NCI-H460 (cell line): ENCODE measurements around the gene DESI1. TPM values are rescaled to one million over a fixed set of nuclear protein-coding genes. Genes with fewer than 3 reads are reported as not detected.
"Not testable (repeated sequence)": the region's sequence is repeated elsewhere in the genome, so short reads cannot be mapped to it uniquely, and the experiment has no call there.

Source experiments
- DNase-seq: peaks from one replicate; pipeline ENCODE4 v3.0.0-alpha.2; 2016; ENCODE audit warnings: low read depth; ENCODE audit errors: extremely low read depth
- small RNA-seq, 2 experiments: library from RNA; depleted of rRNA; stranded (forward); fragments of <200 nt; gene quantifications; one replicate each; pipeline ENCODE3, GENCODE V24; 2014
- total RNA-seq: library from RNA; depleted of rRNA; stranded (reverse); fragments of >200 nt; shearing (Covaris generic); gene quantifications from 2 replicates; pipeline ENCODE4 v1.2.3, GENCODE V29; 2014; rRNA removed

The DESI1 gene
- total RNA-seq, 1 experiment from 2014 or later = 32.4 TPM

DNA sequence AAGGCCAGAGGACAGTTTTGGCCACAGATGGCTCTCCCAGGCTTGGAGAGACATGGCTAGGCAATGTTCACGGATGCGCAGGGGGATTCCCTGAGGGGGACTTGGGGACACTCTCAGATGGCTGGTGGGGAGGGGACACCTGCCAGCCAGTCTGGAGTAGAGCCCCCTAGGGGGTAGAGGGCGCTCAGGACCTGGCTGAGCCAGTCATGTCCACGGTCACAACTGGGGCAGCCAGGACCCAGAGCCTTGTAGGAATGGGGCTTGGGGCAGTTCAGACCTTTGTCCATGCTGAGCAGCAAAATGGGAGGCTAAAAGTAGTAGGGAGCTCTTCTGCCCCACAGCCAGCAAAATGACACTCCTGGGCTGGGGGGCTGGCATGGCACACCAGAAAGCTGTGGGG lies 58.4 kb downstream of the DESI1 start:
- DNase-seq = no peak

DNA sequence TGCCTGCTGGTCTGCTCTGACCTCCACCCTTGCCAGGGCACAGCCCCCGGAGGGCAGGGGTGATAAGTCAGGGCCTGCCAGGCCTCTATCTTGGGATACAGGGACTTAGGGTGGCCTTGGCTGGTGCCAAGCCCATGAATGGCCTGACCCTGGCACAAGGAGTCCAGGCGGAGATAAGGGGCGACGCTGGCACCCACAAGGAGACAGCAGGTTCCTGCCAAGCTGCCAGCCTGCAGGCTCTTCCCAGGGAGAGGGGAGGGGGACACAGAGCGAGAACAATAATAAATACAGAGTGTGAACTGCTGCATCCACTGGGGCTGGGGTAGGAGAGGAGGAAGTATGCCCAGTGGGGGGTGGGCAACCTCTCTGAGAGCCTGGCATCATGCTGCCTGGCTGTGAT lies 59.1 kb downstream of the DESI1 start:
- DNase-seq = no peak

DNA sequence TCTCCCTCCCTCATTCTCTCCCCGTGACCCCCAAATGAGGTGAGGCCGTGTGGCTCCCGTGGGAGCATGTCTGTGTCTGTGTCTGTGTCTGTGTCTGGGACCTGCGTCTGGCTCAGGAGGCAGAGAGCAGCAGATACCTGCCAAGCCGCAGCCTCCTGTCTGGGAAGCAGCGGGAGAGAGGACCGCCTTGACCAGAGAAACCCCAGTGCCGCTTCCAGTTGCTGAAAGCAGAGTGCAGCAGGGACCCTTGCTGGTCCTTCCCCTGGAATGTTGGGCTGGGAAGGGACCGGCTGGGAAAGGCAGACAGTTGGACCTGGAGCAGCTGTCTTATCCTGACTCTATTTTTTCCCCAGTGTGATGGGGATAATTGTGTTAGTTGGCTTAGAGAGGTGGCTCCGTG lies 59.5 kb downstream of the DESI1 start:
- DNase-seq = no peak

DNA sequence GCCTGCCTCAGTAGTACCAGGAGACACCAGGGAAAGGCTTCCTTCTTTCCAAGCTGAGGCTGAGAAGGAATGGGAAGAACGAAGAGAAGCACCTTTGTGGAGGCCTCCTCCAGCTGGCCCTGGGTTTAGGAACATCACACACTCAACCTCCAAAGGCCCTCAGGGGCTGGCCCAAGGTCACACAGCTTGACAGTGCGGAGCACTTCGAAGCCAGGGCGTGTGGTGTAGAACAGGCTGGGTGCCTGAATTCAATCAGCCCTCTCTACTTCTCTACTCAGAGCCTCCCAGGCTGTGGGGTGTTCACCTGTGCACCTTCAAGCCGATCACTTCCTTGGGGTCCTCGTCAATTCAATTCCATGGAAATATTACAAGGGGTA lies 60.8 kb downstream of the DESI1 start:
- DNase-seq = no peak

DNA sequence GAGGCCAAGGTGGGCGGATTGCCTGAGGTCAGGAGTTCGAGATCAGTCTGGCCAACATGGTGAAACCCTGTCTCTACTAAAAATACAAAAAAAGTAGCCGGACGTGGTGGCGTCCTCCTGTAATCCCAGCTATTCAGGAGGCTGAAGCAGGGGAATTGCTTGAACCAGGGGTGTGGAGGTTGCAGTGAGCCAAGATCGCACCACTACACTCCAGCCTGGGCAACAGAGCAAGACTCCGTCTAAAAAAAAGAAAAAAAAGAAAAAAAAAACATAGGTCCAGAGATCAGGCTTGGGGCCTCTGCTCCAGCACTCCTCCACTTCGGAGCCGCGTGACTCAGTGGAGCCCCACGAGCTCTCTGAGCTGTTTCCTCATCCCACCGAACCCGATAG lies 62.6 kb downstream of the DESI1 start:
- not testable (repeated sequence) for DNase-seq

DNA sequence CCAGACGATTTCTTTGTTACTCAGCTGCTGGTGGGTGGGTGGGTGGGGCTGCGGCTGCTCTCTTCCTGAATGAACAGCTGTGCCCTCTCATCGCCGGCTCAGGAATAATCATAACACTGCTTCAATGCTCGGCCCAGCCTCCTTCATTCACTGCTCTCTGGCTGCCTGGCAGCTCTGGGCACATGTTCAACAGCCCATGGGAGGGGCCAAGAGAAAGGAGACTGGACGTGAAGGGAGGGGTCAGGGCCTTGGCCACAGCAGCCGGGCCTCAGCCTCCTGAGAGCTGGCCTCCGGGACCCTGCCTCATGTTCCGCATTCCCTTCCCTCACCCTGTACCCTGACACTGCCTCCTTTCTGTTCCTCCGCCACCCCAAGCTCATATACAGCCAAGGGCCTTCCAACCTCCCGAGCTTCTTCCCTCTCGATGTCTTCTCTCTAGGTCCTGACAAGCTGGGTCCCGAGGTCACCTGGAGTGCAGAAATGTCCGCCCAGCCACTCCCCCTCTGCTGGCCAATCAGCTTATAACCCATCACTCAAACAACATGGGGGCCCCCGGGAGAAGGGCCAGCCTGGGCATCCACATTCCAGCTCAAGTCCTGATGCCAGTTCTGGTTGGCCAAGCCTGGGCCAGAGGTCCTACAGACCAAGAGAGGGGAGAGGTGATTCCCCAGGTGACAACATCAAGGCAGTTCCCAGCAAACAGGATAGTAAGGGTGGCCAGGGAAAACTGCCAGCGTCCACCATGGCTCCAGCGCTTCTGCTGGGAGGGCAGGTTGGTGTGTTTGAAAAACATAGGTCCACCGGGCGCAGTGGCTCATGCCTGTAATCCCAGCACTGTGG lies 63.2 kb downstream of the DESI1 start:
- DNase-seq = no peak

DNA sequence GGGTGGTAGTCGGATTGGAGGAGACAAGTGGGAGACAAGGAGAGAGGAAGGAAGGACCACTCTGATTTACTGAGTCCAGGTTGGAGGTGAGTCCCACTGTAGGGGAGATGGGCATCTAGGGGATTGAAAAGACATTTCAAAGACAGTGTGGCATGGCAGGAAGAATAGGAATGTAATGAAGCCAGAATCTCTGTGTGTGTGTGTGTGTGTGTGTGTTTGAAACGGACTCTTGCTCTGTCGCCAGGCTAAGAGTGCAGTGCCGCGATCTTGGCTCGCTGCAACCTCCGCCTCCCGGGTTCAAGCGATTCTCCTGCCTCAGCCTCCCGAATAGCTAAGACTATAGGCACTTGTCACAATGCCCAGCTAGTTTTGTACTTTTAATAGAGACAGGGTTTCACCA lies 64.3 kb downstream of the DESI1 start:
- DNase-seq = no peak

DNA sequence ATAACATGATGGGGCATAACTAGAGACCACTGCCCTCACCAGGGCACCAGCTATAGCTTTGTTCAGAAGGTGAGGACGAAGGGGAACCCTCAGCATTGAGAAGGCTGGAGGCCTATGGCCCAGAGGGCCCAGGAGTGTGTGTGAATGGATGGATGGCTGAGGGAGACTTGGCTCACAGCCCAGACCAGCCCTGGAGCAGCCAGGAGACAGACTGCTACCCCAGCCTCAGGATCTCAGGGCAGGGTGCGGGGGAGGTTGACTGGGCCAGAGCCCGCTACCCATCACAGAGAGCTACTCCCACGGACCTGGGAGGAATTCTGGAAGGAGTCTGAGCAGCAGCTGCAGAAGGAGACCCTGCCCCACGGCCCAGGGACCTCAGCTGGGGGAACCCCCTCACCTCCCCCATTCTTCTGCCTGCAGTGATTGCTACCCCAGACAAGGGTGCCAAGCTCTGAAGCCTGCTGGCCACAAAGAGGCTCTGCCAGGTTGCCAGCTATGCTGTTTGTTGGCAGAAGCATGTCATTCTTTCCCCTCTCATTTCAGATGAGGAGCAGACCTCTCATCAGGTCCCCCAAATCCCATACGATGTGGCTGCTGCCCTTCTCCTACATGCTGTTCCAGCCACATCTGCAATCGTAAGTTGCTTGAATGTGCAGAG lies 65.4 kb downstream of the DESI1 start:
- DNase-seq = no peak

DNA sequence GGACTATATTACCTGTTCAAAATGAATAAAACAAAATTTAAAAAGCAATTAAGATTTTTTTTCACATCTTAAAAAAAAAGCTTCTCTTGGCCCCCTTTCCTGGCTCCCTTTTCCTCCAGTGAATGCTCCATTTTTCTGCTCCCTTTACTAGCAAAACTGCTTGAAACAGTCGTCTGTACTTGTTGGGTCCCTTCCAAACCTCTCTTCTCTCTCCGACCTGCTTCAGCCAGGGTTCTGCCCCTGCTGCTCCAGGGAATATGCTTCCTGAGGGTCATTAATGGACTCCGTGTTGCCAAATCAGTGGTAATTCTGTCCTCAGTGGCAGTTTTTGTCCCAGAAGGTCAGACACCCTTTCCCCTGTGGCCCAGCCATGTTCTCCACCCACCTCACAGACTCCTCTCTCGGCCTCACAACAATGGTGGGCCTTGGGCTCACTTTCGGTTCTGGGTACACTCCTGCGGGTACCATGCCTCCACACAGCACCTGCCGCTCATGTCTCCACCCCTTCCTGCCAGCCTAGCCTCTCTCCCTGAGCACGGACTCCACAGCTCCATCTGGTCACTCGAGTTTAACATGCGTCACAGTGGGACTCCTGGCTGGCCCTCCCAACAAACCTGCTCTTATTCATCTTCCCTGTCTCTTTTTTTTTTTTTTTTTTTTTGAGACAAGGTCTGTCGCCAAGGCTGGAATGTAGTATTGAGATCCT lies 68.8 kb downstream of the DESI1 start:
- DNase-seq = no peak

DNA sequence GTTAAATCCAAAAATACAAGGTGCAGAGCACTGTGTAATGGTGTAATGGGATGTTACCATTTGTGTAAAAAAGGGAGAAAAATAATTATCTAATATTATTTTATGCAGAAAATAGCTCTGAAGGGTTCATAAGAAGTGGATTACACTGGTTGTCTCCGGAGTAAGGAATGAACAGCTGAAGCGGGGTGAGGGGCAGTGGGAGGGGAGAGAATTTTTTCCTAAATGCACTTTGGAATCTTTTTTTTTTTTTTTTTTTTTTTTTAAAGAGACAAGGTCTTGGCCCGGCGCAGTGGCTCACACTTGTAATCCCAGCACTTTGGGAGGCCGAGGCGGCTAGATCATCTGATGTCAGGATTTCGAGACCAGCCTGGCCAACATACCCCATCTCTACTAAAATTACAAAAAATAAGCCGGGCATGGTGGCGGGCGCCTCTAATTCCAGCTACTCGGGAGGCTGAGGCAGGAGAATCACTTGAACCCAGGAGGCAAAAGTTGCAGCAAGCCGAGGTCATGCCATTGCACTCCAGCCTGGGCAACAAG lies 69.8 kb downstream of the DESI1 start:
- DNase-seq = no peak

DNA sequence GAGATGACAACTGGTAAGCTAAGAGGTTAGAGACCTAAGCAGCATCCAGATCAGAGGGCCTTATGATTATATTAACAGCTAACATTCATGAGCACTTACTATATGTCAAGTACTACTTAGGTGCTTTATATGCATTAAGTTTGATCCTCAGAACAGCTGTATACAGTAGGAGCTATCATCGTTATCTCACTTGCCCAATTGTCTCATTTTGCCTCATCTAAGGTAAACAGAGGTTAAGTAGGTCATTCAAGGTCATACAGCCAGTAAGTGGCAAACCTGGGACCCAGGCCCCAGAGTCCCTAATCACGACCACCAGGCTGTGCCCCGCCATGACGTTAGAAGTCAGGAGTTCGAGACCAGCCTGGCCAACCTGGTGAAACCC lies 72.0 kb downstream of the DESI1 start:
- DNase-seq = no peak

Small RNA genes within 50 kb of the gene (small RNA-seq; reads per million reads assigned to genes)
- 0 reads per million in 2 experiments for gene RF00019

Other genes starting within 250 kb of the DESI1 start
- 1.1 and 1.6 TPM in 2 replicates for gene TEF, start 239.1 kb downstream of the DESI1 start, total RNA-seq
- 16.1 and 18.2 TPM in 2 replicates for gene TOB2, start 174.2 kb downstream of the DESI1 start, total RNA-seq
- gene PHF5A, start 152.4 kb downstream of the DESI1 start, total RNA-seq = 66.8 and 69.2 TPM in 2 replicates
- gene ACO2, start 151.9 kb downstream of the DESI1 start, total RNA-seq = 66.1 and 72.0 TPM in 2 replicates
- 10.8 and 12.3 TPM in 2 replicates for gene POLR3H, start 76.6 kb downstream of the DESI1 start, total RNA-seq
- gene CSDC2, start 60.0 kb downstream of the DESI1 start, total RNA-seq = not detected in 2 replicates
- 9.5 and 14.4 TPM in 2 replicates for gene PMM1, start 31.2 kb downstream of the DESI1 start, total RNA-seq
- 329 and 336 TPM in 2 replicates for gene XRCC6, start 252 bp upstream of the DESI1 start, total RNA-seq
- gene SNU13, start 67.8 kb upstream of the DESI1 start, total RNA-seq = 105 and 113 TPM in 2 replicates
- 0.43 and 0.50 TPM in 2 replicates for gene MEI1, start 78.5 kb upstream of the DESI1 start, total RNA-seq
- 5.5 and 5.9 TPM in 2 replicates for gene CCDC134, start 179.6 kb upstream of the DESI1 start, total RNA-seq
- 29.5 and 29.9 TPM in 2 replicates for gene SREBF2, start 212.1 kb upstream of the DESI1 start, total RNA-seq